Left hindlimb (tissue), 1 donor: ENCODE results near the gene CCR4.
"Not testable (repeated sequence)": the region's sequence is repeated elsewhere in the genome, so short reads cannot be mapped to it uniquely, and the experiment has no call there.

ENCODE experiments used
- DNase-seq: peaks from one replicate; pipeline ENCODE4 v3.0.0-alpha.2; 2018

CCR4 gene

GRCh38 chr3:32984918-32985317 is 33.5 kb downstream of the CCR4 start:
- DNase-seq, result not testable (repeated sequence)

- no peak for DNase-seq
Measured at GRCh38 chr3:32989171-32989570, 37.7 kb downstream of the CCR4 start.

GRCh38 chr3:32990116-32990515 is 38.7 kb downstream of the CCR4 start:
- no peak for DNase-seq

GRCh38 chr3:32991781-32992180 is 40.3 kb downstream of the CCR4 start:
- DNase-seq, result no peak

- DNase-seq, result no peak
Measured at GRCh38 chr3:32992310-32992686, 40.9 kb downstream of the CCR4 start.

GRCh38 chr3:32994045-32994444 is 42.6 kb downstream of the CCR4 start:
- DNase-seq, result no peak

GRCh38 chr3:32995098-32995497 is 43.7 kb downstream of the CCR4 start:
- DNase-seq, result no peak

- DNase-seq, result no peak
Measured at GRCh38 chr3:32996048-32996754, 44.8 kb downstream of the CCR4 start.

GRCh38 chr3:32996755-32997091 is 45.3 kb downstream of the CCR4 start:
- DNase-seq, result no peak

GRCh38 chr3:32998631-32999451 is 47.4 kb downstream of the CCR4 start:
- DNase-seq, result no peak

GRCh38 chr3:33000691-33001385 is 49.4 kb downstream of the CCR4 start:
- no peak for DNase-seq

GRCh38 chr3:33001889-33002288 is 50.4 kb downstream of the CCR4 start:
- DNase-seq, result no peak

GRCh38 chr3:33003308-33003707 is 51.9 kb downstream of the CCR4 start:
- DNase-seq, result no peak

GRCh38 chr3:33004205-33004604 is 52.8 kb downstream of the CCR4 start:
- DNase-seq, result no peak

GRCh38 chr3:33004961-33005360 is 53.5 kb downstream of the CCR4 start:
- no peak for DNase-seq
